ENCODE results near the gene CDH5.
A peak's percentile ranks its signal among the peaks of the same experiment; 100 is the strongest.

Gene CDH5

GRCh38 chr16:66402166-66402565 is 35.7 kb downstream of the CDH5 start:
- Mint-ChIP-seq H3K4me1 (ENCODE audit: low read depth) (peaks cover 3% of the 10 kb centered on the region), H3K27me3 (ENCODE audit: low read depth) (peaks cover 20% of the 10 kb centered on the region), H3K36me3 (ENCODE audit: low read depth) (no peaks in the 10 kb centered on the region), H3K27ac (no peak overlapping the region), H3K4me3 (no peak overlapping the region), H3K9me3 (peaks cover 7% of the 10 kb centered on the region)
- no peak for DNase-seq (ENCODE audit: low spot score)

- Mint-ChIP-seq H3K9me3 (peaks cover 7% of the 10 kb centered on the region), H3K4me3 (no peak overlapping the region), H3K27me3 (ENCODE audit: low read depth) (peaks cover 20% of the 10 kb centered on the region)
These were observed 36.2 kb downstream of the CDH5 start for GRCh38 chr16:66402591-66403230.

GRCh38 chr16:66403531-66404145 is 37.1 kb downstream of the CDH5 start:
- Mint-ChIP-seq H3K27ac (no peak overlapping the region), H3K27me3 (ENCODE audit: low read depth) (peaks cover 18% of the 10 kb centered on the region), H3K4me3 (no peak overlapping the region), H3K4me1 (ENCODE audit: low read depth) (peaks cover 13% of the 10 kb centered on the region), H3K36me3 (ENCODE audit: low read depth) (no peaks in the 10 kb centered on the region), H3K9me3 (peaks cover 7% of the 10 kb centered on the region)
- DNase-seq (ENCODE audit: low spot score) = no peak

More at GRCh38 chr16:66402591-66403230, 36.2 kb downstream of the CDH5 start:
- Mint-ChIP-seq H3K4me1 (ENCODE audit: low read depth) (peaks cover 5% of the 10 kb centered on the region), H3K27ac (no peak overlapping the region), H3K36me3 (ENCODE audit: low read depth) (no peaks in the 10 kb centered on the region)
- no peak for DNase-seq (ENCODE audit: low spot score)

GRCh38 chr16:66405057-66405783 is 38.7 kb downstream of the CDH5 start:
- H3K4me3 Mint-ChIP-seq = no peak overlapping the region
- peaks cover 7% of the 10 kb centered on the region for H3K9me3 Mint-ChIP-seq
- H3K27me3 Mint-ChIP-seq (ENCODE audit: low read depth) = peaks cover 16% of the 10 kb centered on the region
- H3K36me3 Mint-ChIP-seq (ENCODE audit: low read depth) = no peaks in the 10 kb centered on the region
- H3K27ac Mint-ChIP-seq = no peak overlapping the region
- H3K4me1 Mint-ChIP-seq (ENCODE audit: low read depth) = peaks cover 19% of the 10 kb centered on the region
- no peak for DNase-seq (ENCODE audit: low spot score)

GRCh38 chr16:66406534-66407221 is 40.2 kb downstream of the CDH5 start:
- H3K9me3 Mint-ChIP-seq = peaks cover 13% of the 10 kb centered on the region
- no peak overlapping the region for H3K27ac Mint-ChIP-seq
- H3K27me3 Mint-ChIP-seq (ENCODE audit: low read depth) = peaks cover 16% of the 10 kb centered on the region
- peak overlapping the region; percentile 86 for H3K4me3 Mint-ChIP-seq
- peaks cover 4% of the 10 kb centered on the region for H3K36me3 Mint-ChIP-seq (ENCODE audit: low read depth)
- peak; percentile 73 for DNase-seq (ENCODE audit: low spot score)
- H3K4me1 Mint-ChIP-seq (ENCODE audit: low read depth) = peaks cover 19% of the 10 kb centered on the region

- Mint-ChIP-seq H3K9me3 (peaks cover 14% of the 10 kb centered on the region), H3K4me1 (ENCODE audit: low read depth) (peaks cover 19% of the 10 kb centered on the region), H3K4me3 (peak overlapping the region; percentile 86), H3K36me3 (ENCODE audit: low read depth) (peaks cover 4% of the 10 kb centered on the region), H3K27ac (peak overlapping the region; percentile 82), H3K27me3 (ENCODE audit: low read depth) (peaks cover 16% of the 10 kb centered on the region)
- peak; percentile 22 for DNase-seq (ENCODE audit: low spot score)
These were observed 41.9 kb downstream of the CDH5 start for GRCh38 chr16:66408163-66409048.

- Mint-ChIP-seq H3K36me3 (ENCODE audit: low read depth) (peaks cover 4% of the 10 kb centered on the region), H3K4me3 (peak overlapping the region; percentile 86), H3K9me3 (peaks cover 14% of the 10 kb centered on the region), H3K4me1 (ENCODE audit: low read depth) (peaks cover 19% of the 10 kb centered on the region), H3K27me3 (ENCODE audit: low read depth) (peaks cover 19% of the 10 kb centered on the region), H3K27ac (no peak overlapping the region)
- DNase-seq (ENCODE audit: low spot score) = no peak
These were observed 42.7 kb downstream of the CDH5 start for GRCh38 chr16:66409156-66409555.

GRCh38 chr16:66412182-66412581 is 45.7 kb downstream of the CDH5 start:
- H3K9me3 Mint-ChIP-seq = peaks cover 7% of the 10 kb centered on the region
- no peak overlapping the region for H3K4me3 Mint-ChIP-seq
- no peak for DNase-seq (ENCODE audit: low spot score)
- H3K4me1 Mint-ChIP-seq (ENCODE audit: low read depth) = peaks cover 15% of the 10 kb centered on the region
- H3K27me3 Mint-ChIP-seq (ENCODE audit: low read depth) = peaks cover 7% of the 10 kb centered on the region
- H3K36me3 Mint-ChIP-seq (ENCODE audit: low read depth) = peaks cover 4% of the 10 kb centered on the region
- H3K27ac Mint-ChIP-seq = no peak overlapping the region

GRCh38 chr16:66414891-66415290 is 48.4 kb downstream of the CDH5 start:
- H3K4me3 Mint-ChIP-seq = no peak overlapping the region
- H3K27ac Mint-ChIP-seq = no peak overlapping the region
- DNase-seq (ENCODE audit: low spot score) = no peak
- peaks cover 7% of the 10 kb centered on the region for H3K9me3 Mint-ChIP-seq
- peaks cover 4% of the 10 kb centered on the region for H3K36me3 Mint-ChIP-seq (ENCODE audit: low read depth)
- peaks cover 7% of the 10 kb centered on the region for H3K4me1 Mint-ChIP-seq (ENCODE audit: low read depth)
- peaks cover 7% of the 10 kb centered on the region for H3K27me3 Mint-ChIP-seq (ENCODE audit: low read depth)

- Mint-ChIP-seq H3K27me3 (ENCODE audit: low read depth) (peaks cover 17% of the 10 kb centered on the region), H3K36me3 (ENCODE audit: low read depth) (peaks cover 2% of the 10 kb centered on the region), H3K4me1 (ENCODE audit: low read depth) (peaks cover 7% of the 10 kb centered on the region), H3K27ac (no peak overlapping the region), H3K9me3 (peaks cover 6% of the 10 kb centered on the region), H3K4me3 (no peak overlapping the region)
- no peak for DNase-seq (ENCODE audit: low spot score)
These were observed 49.6 kb downstream of the CDH5 start for GRCh38 chr16:66416136-66416535.

- H3K9me3 Mint-ChIP-seq = no peaks in the 10 kb centered on the region
- DNase-seq (ENCODE audit: low spot score) = no peak
- H3K27ac Mint-ChIP-seq = no peak overlapping the region
- H3K36me3 Mint-ChIP-seq (ENCODE audit: low read depth) = no peaks in the 10 kb centered on the region
- peaks cover 7% of the 10 kb centered on the region for H3K4me1 Mint-ChIP-seq (ENCODE audit: low read depth)
- no peak overlapping the region for H3K4me3 Mint-ChIP-seq
- H3K27me3 Mint-ChIP-seq (ENCODE audit: low read depth) = peaks cover 20% of the 10 kb centered on the region
These were observed 50.6 kb downstream of the CDH5 start for GRCh38 chr16:66416939-66417700.

- H3K4me3 Mint-ChIP-seq = no peak overlapping the region
These were observed 51.9 kb downstream of the CDH5 start for GRCh38 chr16:66418165-66418962.

More at GRCh38 chr16:66418165-66418962, 51.9 kb downstream of the CDH5 start:
- Mint-ChIP-seq H3K9me3 (no peaks in the 10 kb centered on the region), H3K27me3 (ENCODE audit: low read depth) (peaks cover 30% of the 10 kb centered on the region), H3K27ac (no peak overlapping the region), H3K36me3 (ENCODE audit: low read depth) (no peaks in the 10 kb centered on the region), H3K4me1 (ENCODE audit: low read depth) (peaks cover 7% of the 10 kb centered on the region)
- no peak for DNase-seq (ENCODE audit: low spot score)
